GM19463 (cell line): ENCODE measurements around the gene ME3.

Experiments
- ATAC-seq: cut with Tn5 transposase; IDR thresholded peaks from one replicate; pipeline ENCODE4 v1.9.1; 2021; ENCODE audit warnings: mild to moderate bottlenecking, moderate library complexity; ENCODE audit not compliant: unreplicated experiment

ME3 gene

GRCh38 chr11:86468169-86468568 lies 204.2 kb downstream of the ME3 start:
- no peak for ATAC-seq

GRCh38 chr11:86464509-86465221 lies 207.8 kb downstream of the ME3 start:
- no peak for ATAC-seq

DNA sequence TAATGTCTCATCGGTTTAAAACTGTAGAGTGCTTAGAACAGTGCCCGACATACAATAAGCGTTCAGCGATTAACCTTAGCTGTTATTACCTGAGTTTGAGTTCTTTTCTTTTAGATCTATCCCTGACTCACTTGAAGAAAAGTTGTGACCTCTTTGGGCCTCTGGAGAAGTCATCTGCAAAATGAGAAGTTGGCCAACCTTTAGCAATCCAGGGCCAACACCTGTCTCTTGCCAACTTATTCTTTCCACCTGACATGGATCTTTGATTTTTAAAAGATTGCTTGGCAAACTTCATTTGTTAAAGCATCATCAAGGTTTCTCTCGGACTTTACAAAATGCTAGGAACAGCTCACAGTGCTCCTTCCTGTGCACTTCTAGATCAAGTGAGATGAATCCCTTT lies 208.5 kb downstream of the ME3 start:
- no peak for ATAC-seq

DNA sequence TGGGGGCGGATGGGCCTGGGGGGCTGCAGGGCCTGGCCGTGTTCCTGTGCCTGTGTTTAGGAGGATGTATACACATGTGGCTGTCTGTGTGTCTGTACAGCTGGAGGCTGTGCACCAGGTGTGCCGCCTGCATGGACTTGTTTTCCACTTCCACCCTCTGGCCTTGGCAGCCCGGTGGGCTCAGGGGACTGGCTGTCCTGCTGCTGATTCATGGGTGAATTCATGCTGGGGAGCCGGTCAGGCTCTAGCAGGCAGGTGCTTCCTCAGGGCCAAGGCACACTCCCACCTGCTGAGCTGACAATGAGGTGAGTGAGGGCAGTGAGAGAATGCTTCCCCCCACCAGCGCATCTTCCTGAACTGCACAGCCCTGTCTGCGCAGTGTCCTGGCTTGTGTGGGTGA lies 209.3 kb downstream of the ME3 start:
- no peak for ATAC-seq

DNA sequence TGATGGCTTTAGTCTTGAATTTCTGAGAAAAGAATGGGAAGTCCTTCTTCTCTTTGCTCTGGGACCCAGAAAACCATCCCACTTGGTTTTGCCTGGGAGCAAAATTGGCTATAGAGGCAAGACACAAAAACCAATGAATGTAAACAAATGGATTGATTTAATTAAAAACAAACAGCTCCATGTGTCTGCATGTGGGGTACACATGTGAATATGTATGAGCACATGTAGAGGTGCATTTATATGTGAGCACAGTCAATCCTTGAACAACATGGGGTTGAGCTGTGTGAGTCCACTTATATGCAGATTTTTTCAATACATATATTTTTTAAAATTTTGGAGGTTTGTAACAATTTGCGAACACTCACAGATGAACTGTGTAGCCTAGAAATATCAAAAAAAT lies 210.5 kb downstream of the ME3 start:
- no peak for ATAC-seq

DNA sequence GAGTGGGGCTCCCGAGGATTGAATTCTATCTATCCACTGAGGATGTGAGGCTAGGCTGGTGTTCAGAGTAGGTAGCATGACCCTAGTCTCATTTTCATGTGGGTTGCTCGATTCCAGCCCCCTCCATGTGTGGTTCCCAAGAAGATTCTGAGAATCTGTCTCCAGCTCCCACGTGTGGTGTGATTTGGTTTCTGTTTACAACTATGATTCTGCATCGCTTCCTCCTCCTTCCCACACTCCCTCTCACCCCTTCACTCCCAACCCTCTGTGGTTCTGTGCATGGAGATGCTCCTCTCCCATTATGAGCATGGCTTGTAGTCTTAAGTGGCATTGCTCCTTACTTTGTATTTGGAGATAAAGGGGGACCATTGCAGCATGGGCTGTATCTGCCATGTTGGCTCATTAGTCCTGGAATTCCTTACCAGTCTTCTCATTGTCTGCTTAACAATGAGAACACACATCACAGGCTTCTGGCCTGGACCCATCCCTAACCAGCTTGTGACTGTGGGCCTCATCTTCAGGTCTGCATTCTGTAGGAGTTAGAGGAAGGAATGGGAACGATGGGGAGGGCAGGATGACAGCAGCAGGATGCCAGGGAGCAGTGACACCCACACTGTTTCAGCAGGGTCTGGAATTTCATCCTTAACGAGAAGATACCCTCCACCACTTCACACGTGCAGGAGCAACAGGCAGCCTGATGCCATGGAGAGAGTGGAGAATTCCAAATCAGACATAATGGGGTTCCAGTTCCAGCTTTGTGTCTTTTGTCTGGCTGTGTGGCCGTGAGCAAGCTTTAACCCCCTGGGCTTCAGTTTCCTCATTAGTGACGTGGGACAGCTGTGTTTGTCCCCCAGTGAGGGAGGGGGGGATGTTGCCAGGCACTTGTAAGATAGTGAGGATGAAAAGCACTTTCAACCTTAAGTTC lies 211.7 kb downstream of the ME3 start:
- ATAC-seq, result no peak

GRCh38 chr11:86459682-86460460 lies 212.5 kb downstream of the ME3 start:
- no peak for ATAC-seq

GRCh38 chr11:86459002-86459385 lies 213.4 kb downstream of the ME3 start:
- ATAC-seq, result no peak

DNA sequence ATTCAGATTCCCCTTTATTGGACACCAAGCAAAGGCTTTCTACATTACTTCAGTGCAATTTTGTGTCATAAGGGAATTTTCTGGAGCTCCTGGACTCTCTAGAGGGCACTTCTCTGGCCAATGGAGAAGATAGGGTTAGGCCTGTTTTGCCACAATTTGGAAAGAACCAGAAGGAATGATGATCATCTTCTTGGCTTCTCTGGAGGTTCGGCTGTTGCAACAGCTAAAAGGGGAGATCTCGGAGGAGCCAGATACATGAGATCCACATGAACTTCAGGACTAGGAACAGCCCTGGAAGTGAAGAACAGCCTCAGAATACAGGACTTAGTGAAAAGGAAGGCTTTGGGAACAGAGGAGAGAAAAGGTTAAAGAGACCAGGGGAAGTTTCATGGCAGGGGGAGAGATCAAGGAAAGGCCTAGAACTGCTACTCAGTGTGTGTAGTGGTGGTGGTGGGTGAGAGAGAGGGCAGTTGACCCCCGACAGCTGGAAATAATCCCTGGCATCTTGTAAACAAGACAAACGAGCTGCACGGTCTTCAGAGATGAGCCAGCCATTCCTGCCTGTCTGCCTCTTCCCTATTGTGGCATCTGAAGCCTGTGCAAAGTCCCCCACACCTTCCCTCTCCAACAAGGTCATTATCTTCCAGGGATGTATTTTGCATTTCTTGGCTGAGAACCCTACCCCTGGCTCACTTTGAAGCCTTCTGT lies 214.0 kb downstream of the ME3 start:
- ATAC-seq, result no peak

DNA sequence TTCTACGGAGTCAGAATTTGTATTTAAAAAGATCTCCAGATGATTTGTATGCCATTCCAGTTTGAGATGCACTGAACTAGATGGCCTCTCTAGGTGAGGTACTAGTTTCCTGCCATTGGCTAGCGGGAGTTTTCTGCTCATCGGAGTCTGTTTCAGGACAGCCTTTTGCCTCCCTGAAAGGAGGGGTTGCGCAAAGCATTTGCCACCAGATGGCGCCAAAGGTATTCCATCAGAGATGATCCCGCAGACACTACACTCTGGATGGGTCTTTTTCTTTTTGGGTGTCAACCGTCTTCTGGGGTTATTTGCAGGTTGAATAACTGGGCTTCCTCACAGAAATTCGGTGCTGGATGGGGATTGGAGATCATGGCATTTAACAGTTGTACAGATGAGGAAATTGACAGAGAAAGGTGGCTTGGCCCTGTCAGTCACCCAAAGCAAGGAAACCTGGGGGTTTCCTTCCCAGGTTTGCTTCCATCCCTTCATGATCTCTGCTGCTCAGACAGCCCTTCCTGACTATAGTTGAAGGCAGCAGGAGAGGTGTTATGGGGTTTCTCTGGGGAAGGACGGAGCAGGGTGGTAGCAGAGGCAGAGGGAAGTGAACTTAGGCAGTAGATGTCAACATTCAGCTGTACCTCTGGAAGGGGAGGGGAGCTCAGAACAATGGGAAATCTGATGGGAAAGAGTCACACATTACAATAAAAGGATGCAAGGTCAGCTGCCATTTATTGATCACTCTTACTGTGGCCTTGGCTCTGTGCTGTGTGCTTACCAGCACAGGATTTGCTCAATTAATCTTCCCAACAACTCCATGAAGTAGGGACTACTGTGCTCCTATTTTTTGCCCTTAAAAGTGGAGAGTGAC lies 216.1 kb downstream of the ME3 start:
- peak; percentile 80 for ATAC-seq

- ATAC-seq, result no peak
Observed at GRCh38 chr11:86453290-86454030, 219.0 kb downstream of the ME3 start.

- ATAC-seq, result no peak
Observed at GRCh38 chr11:86449993-86450629, 222.3 kb downstream of the ME3 start.

DNA sequence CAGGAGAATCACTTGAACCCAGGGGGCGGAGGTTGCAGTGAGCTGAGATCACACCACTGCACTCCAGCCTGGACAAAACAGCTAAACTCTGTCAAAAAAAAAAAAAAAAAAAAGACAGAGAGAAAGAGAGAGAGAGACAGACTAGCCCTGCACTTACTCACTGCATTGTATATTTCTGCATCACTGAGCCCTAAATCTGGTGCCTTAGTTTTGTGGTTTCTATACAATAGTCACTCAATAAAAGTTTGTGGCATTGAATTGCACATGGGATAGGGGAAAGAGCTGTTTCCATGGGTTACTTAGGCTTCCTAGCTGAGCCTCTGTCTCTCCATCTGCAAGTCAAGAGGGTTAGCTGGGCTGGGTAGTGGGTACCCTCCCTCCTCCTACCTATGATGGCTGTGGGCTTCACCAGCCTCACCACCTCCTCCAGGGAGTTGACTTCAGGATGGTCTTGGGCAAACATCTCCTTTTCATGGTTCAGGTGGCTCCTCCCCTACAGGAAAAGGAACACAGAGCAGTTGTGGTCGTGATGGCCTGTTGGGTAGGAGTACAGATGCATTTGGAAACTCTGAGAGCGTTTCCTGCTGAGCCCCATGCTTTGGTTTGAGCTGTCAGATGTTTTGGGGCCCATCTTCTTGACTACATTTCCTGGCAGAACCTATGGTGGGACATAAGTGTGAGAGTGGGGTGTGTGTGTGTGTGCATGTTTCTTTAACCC lies 224.5 kb downstream of the ME3 start:
- no peak for ATAC-seq

GRCh38 chr11:86446924-86447285 lies 225.5 kb downstream of the ME3 start:
- ATAC-seq, result no peak

DNA sequence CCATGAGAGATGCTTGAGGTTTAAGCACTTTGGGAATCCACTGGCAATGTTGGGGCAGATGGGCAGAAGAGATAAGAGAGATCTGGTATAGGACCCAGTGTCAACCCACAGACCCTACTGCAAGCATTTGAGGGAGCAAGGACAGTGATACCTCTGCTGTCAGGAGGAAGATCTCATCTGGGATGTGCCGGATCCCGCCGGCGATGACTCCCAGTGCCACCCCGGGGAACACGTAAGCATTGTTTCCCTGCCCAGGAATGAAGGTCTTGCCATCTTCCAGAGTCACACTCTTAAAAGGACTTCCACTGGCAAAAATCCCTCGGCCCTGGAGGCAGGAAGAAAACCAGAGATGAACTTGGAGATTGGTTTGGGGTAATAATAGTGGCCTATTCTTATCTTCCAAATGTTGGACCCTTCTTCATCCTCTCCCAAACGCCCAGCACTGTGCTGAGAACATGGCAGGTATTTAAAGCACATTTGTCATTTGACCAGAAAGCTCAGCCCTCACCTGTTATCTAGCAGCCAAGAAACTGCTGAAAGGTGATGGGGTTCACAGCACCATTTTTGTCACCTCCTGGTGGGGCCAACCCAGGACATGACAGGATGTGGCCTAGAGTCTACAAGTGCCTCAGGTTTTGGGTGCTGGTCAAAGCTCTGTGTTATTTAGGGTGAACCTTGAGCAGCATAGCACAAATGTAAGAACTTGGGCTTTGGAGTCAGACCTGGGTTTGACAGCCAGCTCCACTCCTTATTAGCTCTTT lies 226.1 kb downstream of the ME3 start:
- ATAC-seq, result no peak

GRCh38 chr11:86444981-86445380 lies 227.4 kb downstream of the ME3 start:
- ATAC-seq, result peak; percentile 28

- ATAC-seq, result peak; percentile 47
Observed at GRCh38 chr11:86443415-86443814, 229.0 kb downstream of the ME3 start.
